ENCODE results near the gene USP34. TPM values are rescaled to one million over a fixed set of nuclear protein-coding genes. Genes with fewer than 3 reads are reported as not detected.
A peak's percentile ranks its signal among the peaks of the same experiment; 100 is the strongest.

The USP34 gene
- total and polyA plus RNA-seq, 12 donors: 34.3 to 75.7 (median 58.6) TPM

GRCh38 chr2:61183795-61184194 lies 287.1 kb downstream of the USP34 start:
- H3K36me3 ChIP-seq: peaks cover 0 to 98% (median 75%) of the 10 kb centered on the region in 9 donors
- WGBS, 2 donors: 95 to 97% methylated on average over 3 of the region's 3 CpGs
- H3K9me3 ChIP-seq: no peaks in the 10 kb centered on the region
- no peak overlapping the region for H3K4me3 ChIP-seq
- TF ChIP-seq CTCF (IDR thresholded peaks at IDR 0.05): no peak
- intact Hi-C loops (cut with DNase I): no loop called here
- peaks cover 18 to 41% (median 37%) of the 10 kb centered on the region in 9 donors for H3K4me1 ChIP-seq
- no peaks in the 10 kb centered on the region for H3K27me3 ChIP-seq
- ATAC-seq (no peak), DNase-seq (no peak)
- no peak overlapping the region for H3K27ac ChIP-seq

- intact Hi-C loops (cut with DNase I): no loop called here
- H3K27ac ChIP-seq: peak overlapping the region in 3 of 10 donors; percentile 2 to 77 (median 17)
- H3K27me3 ChIP-seq: no peaks in the 10 kb centered on the region
- peaks cover 21 to 52% (median 44%) of the 10 kb centered on the region in 9 donors for H3K4me1 ChIP-seq
- H3K36me3 ChIP-seq: peaks cover 0 to 80% (median 58%) of the 10 kb centered on the region in 9 donors
- no peak overlapping the region for H3K4me3 ChIP-seq
- DNase-seq: no peak
- ATAC-seq: no peak
- H3K9me3 ChIP-seq: no peaks in the 10 kb centered on the region
- WGBS, 2 donors: 75 to 76% methylated on average over 6 of the region's 6 CpGs
- TF ChIP-seq CTCF (IDR thresholded peaks at IDR 0.05): no peak
Observed at GRCh38 chr2:61182059-61182383, 288.9 kb downstream of the USP34 start.

- intact Hi-C loops (cut with DNase I): no loop called here
- Histone ChIP-seq H3K9me3 (no peaks in the 10 kb centered on the region), H3K4me3 (peak overlapping the region in 1 of 10 donors; percentile 2)
Observed at GRCh38 chr2:61181382-61182058, 289.4 kb downstream of the USP34 start.

GRCh38 chr2:61180686-61181085 lies 290.2 kb downstream of the USP34 start:
- Histone ChIP-seq H3K27me3 (no peaks in the 10 kb centered on the region), H3K4me1 (peaks cover 21 to 56% (median 50%) of the 10 kb centered on the region in 9 donors), H3K36me3 (peaks cover 0 to 67% (median 45%) of the 10 kb centered on the region in 9 donors), H3K9me3 (no peaks in the 10 kb centered on the region), H3K4me3 (peak overlapping the region in 4 of 10 donors; percentile 5 to 30 (median 13)), H3K27ac (peak overlapping the region; percentile 38 to 100 (median 76))
- DNase-seq (no peak), ATAC-seq (no peak)
- intact Hi-C loops (cut with DNase I): no loop called here
- 64 to 76% methylated on average over 6 of the region's 6 CpGs for WGBS, 2 donors
- TF ChIP-seq CTCF (IDR thresholded peaks at IDR 0.05): no peak

More at GRCh38 chr2:61181382-61182058, 289.4 kb downstream of the USP34 start:
- peaks cover 21 to 52% (median 44%) of the 10 kb centered on the region in 9 donors for H3K4me1 ChIP-seq
- no peak for ATAC-seq
- no peaks in the 10 kb centered on the region for H3K27me3 ChIP-seq
- peaks cover 0 to 75% (median 53%) of the 10 kb centered on the region in 9 donors for H3K36me3 ChIP-seq
- WGBS, 2 donors: 66 to 68% methylated on average over 10 of the region's 10 CpGs
- no peak for TF ChIP-seq CTCF (IDR thresholded peaks at IDR 0.05)
- peak overlapping the region in 4 of 10 donors; percentile 2 to 77 (median 13) for H3K27ac ChIP-seq
- no peak for DNase-seq

All from heart right ventricle (tissue), 16 donors.